ENCODE results near the gene GPRASP2.
"Not testable (repeated sequence)": the region's sequence is repeated elsewhere in the genome, so short reads cannot be mapped to it uniquely, and the experiment has no call there.

GPRASP2 gene

GRCh38 chrX:102712216-102712966, at the start of gene GPRASP2:
TSS of gene GPRASP2 (plus strand) at chrX:102712448. CDS start at chrX:102714870, 2,422 bp downstream.
- DNase-seq = peak; percentile 43

DNA sequence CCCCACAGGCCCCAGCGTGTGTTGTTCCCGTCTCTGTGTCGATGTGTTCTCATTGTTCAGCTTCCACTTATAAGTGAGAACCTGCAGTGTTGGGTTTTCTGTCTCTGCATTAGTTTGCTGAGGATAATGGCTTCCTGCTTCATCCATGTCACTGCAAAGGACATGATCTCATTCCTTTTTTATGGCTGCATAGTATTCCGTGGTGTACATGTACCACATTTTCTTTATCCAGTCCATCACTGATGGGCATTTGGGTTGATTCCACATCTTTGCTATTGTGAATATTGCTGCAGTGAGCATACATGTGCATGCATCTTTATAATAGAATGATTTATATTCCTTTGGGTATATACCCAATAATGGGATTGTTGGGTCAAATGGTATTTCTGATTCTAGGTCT, 48.4 kb upstream of the GPRASP2 start:
- not testable (repeated sequence) for DNase-seq

- not testable (repeated sequence) for DNase-seq
Measured at GRCh38 chrX:102667034-102667433, 45.2 kb upstream of the GPRASP2 start.

GRCh38 chrX:102669526-102669925, 42.7 kb upstream of the GPRASP2 start:
- DNase-seq = no peak

GRCh38 chrX:102672856-102673255, 39.4 kb upstream of the GPRASP2 start:
- DNase-seq = no peak

- not testable (repeated sequence) for DNase-seq
Measured at GRCh38 chrX:102677479-102677878, 34.8 kb upstream of the GPRASP2 start.

DNA sequence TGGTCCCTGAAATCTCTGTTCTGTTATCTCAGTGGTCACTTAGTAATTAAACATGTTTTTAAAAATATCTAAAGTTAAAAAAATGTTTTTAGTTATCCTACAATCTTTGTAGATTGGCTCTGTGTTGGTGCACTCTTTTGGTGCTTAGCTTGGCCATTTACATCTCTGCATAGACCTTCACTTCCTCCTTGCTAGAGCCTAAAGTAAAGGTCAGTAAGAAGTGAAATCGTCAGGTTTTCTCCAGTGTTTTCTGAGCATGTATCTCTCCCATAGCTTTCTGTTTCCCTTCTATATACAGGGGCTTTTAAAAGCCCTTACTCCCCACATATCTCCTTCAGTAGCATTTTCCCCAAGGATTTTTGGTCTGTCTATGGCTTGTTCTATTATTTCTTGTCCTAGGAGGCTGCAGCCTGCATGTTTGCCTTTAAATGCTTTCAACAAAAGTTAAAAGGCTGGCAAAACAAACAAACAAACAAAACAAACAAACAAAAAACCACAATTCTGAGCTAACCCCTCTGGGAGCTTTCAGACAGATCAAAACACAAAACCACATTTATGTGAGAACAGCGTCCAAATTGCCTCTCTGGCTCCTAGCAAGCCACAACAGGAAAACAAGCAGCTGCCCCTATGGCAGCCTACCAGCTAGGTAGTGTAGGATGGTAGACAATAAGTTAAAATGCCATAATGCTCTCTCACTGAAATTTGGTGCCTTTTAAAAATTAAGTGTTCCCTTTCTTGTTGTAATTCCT, 27.3 kb upstream of the GPRASP2 start:
- no peak for DNase-seq

GRCh38 chrX:102694749-102695148, 17.5 kb upstream of the GPRASP2 start:
- DNase-seq = no peak

DNA sequence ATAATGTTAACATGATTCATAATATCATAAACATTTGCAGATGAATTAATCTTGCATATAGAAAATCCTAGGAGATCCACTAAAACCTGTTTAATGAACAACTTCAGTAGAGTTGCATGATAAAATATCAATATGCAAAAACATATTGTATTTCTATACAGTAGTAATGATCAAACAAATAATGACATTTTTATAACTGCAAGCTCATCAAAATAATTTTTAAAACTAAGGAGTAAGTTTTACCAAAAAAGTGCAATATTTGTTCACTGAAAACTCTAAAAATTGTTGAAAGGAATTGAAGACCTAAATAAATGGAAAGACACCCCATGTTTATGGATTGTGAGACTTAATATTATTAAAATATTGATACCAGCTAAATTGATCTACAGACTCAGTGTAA, 15.9 kb upstream of the GPRASP2 start:
- DNase-seq = no peak

DNA sequence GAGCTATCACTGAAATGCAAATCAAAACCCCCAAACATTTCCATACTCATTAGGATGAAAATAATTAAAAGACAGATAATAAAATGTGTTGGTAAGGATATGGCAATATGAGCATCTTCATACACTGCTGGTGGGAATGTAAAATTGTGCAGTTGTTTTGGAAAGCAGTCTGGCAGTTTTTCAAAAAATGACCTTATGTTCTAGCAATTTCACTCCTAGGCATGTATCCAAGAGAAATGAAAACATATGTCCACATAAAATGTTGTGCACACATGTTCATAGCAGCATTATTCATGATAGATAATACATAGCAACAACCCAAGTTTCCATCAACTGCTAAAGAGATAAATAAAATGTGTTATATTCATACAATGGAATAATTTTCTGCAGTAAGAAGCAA, 14.8 kb upstream of the GPRASP2 start:
- no peak for DNase-seq

- DNase-seq = no peak
Measured at GRCh38 chrX:102708900-102709299, 3.3 kb upstream of the GPRASP2 start.

DNA sequence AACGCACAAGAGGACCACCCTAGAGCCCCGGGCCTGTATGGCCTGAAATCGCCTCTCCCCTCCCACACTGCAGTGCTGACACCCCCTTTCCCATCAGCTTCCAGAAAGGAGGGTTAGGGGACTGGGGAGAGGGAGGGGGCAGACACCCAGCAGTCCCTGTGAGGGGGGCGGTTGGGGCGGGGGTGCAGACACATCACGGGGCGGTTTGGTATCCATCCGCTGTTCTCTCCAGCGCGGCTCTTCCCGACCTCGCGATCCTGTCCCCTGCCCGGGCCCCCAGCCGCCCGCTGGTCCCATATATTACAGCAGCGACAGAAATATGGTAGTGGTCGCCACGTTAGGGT, 404 bp upstream of the GPRASP2 start:
- DNase-seq = no peak

DNA sequence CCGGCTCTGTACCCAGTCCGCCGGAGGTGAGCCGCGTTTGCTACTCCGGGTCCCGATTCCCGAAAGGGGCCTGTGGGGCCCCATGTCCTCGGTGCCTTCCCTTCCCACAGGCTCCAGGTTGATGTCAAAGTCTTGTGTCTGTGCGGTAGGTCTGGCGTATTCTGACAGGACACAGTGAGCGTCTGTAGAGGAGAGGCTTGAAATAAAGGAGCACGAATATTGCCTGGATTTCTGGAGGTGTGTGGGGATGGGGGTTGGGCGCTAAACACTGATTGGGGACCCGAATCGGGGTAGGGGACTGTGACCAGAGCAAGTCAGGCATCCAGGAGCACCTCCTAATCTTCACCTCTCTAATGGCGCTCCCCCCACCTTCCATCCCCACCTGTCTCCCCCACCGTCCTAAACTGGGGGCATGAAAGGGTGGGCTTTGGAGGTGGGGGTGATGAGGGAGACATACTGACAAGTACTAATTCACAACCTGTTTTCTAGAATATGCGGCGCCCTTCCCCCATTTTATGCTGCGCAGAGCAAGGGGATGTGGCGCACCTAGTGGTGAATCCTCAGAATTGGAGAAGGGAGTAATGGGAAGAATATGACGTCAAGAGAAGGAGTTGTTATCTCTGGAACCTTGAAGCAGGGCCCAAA, 855 bp downstream of the GPRASP2 start:
- DNase-seq = peak; percentile 63

DNA sequence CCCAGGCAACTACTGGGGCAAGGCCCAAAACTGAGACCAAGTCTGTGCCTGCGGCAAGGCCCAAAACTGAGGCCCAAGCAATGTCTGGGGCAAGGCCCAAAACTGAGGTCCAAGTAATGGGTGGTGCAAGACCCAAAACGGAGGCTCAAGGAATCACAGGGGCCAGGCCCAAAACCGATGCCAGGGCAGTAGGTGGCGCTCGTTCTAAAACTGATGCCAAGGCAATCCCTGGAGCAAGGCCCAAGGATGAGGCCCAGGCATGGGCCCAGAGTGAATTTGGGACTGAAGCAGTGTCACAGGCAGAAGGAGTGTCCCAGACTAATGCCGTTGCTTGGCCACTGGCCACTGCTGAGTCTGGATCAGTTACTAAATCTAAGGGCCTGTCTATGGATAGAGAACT, 2.7 kb downstream of the GPRASP2 start:
- no peak for DNase-seq

DNA sequence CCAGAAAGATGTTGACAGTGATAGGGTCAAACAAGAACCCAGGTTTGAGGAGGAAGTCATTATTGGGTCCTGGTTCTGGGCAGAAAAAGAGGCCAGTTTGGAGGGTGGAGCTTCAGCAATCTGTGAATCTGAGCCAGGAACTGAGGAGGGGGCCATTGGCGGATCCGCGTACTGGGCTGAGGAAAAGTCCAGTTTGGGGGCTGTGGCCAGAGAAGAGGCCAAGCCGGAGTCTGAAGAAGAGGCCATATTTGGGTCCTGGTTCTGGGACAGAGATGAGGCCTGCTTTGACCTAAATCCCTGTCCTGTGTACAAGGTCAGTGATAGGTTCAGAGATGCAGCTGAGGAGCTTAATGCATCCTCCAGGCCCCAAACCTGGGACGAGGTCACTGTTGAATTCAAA, 3.7 kb downstream of the GPRASP2 start:
- DNase-seq = no peak

DNA sequence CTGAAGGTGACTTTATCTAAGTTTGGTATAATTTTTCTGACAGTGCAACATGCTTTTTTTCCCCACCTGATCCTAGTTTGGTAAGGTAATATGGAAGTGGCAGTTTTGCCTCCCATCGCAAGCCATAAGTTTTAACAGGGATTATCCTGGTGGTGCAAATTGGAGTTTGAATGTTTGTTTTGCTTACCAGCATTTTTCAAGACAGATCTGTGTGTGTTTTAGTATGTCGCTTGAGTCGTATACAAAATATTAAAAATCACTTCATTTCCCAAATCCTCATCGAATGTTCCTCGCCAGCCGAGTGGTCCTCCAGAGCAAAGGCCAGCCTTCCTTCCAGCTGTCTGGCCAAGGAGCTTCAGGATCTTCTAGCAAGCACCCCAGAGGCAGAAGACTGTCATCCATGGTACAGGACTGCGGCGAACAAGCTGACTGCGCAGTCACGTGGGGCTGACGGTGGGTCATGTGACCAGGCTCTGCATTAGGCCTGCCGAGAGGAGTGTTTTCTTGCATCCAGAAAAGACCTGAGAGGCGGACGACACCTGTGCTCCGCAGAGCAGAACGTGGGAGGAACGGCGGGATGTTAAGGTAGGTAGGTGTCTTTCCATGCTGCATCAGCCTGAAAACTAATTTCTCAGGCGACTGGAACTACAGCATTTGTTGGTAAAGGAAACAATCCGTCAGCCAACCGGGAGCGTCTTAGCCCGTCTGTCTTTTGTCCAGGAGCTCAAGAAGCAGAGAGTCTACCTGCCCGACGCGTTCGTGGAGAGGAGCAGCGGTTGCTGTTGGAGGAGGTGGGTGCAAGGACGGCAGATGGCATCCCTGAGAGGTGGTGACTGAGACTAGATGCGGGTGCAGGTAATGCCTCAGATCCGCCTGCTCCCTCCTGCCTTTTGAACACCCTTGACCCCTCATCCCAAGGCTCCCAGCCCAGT, 8.3 kb downstream of the GPRASP2 start, which contains the start of gene GPRASP3:
Gene GPRASP3, plus strand, starts transcription at position 507 of the 932 bp plus-strand sequence. CDS start 28,253 bp downstream, outside the sequence.
- DNase-seq = peak; percentile 82

DNA sequence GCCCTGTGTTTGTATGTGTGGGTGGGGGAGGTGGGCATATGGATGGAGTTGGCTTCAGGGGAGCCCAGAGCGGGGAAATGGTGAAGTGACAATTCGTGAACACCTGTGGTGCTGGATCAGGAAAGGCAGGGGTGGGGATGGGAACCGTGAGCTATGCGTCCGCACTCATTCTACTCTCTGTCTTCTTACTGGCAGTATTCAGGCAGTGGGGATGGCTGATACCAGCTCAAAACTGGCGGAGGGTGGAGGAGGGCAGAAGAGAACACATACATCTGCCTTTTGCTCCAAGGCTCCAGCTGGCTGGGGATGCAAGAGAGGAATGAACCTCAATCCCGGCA, 8.9 kb downstream of the GPRASP2 start:
- not testable (repeated sequence) for DNase-seq

DNA sequence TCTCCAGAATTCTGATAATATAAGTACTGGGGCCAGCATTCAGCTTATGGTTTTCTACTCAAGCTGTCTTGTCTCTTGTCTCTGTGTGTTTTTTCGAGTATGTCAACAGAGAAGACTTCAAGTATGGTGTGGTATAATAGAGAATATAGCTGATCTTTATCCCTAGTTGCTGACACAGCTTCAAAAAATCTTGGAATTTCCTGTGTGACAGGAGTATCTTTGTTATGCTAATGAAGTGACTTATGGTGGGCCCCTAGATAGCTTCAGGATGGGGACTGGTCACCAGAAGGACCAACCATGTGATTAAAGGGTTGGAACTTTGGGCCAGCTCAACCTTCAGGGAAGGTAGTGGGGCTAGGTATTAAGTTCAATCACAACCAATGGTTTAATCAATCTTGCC, 11.2 kb downstream of the GPRASP2 start:
- DNase-seq = no peak

DNA sequence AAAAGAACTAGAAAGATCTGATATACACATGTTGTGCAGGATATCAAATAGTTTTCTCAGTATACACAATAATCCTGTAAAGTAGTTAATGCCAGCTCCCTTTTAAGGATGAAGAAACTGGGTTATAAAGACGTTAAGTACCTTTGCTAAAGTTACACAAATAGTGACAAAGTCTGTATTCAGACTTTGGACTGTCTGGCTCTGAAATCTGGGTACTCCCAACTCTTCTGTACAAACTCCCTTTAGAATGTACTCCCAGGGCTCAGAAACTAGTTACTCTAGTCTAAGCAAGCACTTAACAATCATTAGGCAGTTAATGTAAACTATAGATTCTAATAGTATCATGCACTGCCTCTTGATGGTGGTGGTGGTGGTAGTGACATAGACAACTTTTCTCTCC, 15.5 kb downstream of the GPRASP2 start:
- DNase-seq = no peak

GRCh38 chrX:102728646-102729045, 16.4 kb downstream of the GPRASP2 start:
- DNase-seq = no peak

GRCh38 chrX:102739657-102740056, 27.4 kb downstream of the GPRASP2 start:
- DNase-seq = peak; percentile 64

- no peak for DNase-seq
Measured at GRCh38 chrX:102744307-102744706, 32.1 kb downstream of the GPRASP2 start.

DNA sequence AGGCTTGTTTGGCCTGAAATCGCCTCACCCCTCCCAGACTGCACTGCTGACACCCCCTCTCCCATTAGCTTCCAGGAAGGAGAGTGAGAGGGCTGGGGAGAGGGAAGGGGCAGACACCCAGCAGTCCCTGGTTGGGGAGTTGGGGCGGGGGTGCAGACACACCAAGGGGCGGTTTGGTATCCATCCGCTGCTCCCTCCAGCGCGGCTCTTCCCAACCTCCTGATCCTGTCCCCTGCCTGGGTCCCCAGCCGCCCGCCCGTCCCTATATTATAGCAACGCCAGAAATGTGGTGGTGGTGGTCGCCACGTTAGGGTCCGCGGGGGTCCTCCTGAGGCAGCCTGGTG, 33.2 kb downstream of the GPRASP2 start:
- no peak for DNase-seq

Measured in NCI-H69 (cell line).